ENCODE measurements around the gene NFKBIA. TPM values are rescaled to one million over a fixed set of nuclear protein-coding genes. Genes with fewer than 3 reads are reported as not detected.

The NFKBIA gene, protein sequence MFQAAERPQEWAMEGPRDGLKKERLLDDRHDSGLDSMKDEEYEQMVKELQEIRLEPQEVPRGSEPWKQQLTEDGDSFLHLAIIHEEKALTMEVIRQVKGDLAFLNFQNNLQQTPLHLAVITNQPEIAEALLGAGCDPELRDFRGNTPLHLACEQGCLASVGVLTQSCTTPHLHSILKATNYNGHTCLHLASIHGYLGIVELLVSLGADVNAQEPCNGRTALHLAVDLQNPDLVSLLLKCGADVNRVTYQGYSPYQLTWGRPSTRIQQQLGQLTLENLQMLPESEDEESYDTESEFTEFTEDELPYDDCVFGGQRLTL
- 52.5 and 126 TPM in 2 replicates for total RNA-seq

DNA sequence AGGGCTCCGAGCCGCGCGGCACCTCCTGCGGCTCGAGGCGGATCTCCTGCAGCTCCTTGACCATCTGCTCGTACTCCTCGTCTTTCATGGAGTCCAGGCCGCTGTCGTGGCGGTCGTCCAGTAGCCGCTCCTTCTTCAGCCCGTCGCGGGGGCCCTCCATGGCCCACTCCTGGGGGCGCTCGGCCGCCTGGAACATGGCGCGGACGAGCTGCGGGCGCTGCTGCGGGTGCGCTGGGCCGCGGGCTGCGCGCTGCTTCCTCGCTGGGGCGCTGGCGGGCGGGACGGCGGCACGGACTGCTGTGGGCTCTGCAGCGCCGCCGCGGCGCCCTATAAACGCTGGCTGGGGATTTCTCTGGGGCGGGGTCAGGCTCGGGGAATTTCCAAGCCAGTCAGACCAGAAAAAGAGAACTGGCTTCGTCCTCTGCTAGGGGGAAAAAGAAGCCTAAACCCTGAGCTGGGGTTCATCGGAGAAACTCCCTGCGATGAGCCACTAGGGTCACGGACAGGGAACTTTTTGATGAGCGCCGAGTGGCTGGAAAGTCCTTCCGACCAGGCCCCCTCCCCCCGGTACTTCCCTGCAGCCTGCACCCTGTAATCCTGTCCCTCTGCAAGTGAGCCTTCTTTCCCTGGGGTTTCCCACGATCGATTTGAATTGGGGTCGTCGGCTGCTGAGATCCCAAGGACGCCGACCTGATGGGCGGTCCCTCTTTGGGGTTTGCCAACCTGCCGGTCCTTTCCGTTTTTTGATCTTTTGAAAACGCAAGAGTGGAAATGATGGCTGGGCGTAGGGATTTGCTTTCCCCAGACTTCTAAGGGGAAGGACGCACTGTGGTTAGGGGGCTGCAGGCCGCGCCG, at the start of gene NFKBIA:
NFKBIA (minus strand) TSS at position 301 of the 855 bp plus-strand sequence; CDS start at position 196, 105 bp downstream.

Other genes with a start within 250 kb of the NFKBIA start
- gene PSMA6, start 112.4 kb downstream of the NFKBIA start, total RNA-seq = 186 and 296 TPM in 2 replicates
- gene INSM2, start 129.4 kb upstream of the NFKBIA start, total RNA-seq = under 0.01 TPM in 1 of 2 replicates, not detected in the other

Data from smooth muscle cell of trachea (primary cell).